ENCODE data around the gene SPSB2.

The SPSB2 gene

DNA sequence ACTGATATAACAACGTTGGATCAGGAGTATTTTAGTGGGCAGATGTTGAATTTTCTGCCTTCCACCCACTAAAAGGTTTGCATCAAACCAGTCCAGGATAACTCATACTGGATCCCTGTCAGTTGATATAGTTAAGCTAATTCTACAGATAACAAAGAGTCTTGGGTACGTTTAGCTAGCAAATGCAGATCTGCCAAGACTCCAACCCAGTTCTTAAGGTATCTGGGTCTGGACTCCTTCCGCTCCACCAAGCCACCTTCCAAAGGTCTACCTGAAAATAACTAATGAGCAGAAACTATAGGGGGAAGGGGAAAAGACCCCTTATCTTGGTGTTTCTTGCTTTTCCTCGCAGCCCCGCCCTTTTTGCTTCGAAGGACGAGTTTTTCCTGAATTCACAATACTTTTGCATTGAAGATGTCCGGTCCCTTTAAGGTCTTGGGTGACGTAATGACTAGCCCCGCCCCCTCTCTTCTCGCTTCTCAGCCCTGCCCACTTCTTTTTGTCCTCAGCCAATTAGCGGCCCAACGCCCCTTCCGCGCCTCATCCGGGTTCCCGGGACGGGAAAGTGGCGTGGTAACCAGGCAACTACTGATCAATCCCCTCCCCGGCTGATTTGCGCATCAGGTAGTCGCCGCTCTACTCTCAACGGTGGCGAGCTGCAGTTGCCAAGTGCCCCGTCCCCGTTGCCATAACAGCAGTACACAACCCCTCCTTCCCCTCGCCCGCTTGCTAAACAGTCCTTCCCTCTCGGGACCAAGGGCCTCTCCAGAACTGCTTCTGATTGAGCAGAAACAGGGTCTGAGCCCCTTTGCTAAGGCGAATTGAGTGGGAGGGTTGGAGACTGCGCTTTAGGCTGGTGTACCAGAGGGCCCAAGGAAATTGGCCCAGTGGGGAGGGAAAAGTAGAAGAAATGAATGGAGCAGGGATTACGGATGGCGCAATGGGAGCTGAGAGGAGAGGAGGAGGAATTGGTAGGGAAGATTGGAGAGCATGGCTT is 31.5 kb upstream of the SPSB2 start, which contains the start of gene LRRC23 (continued):
- TF ChIP-seq, protein P1, sequence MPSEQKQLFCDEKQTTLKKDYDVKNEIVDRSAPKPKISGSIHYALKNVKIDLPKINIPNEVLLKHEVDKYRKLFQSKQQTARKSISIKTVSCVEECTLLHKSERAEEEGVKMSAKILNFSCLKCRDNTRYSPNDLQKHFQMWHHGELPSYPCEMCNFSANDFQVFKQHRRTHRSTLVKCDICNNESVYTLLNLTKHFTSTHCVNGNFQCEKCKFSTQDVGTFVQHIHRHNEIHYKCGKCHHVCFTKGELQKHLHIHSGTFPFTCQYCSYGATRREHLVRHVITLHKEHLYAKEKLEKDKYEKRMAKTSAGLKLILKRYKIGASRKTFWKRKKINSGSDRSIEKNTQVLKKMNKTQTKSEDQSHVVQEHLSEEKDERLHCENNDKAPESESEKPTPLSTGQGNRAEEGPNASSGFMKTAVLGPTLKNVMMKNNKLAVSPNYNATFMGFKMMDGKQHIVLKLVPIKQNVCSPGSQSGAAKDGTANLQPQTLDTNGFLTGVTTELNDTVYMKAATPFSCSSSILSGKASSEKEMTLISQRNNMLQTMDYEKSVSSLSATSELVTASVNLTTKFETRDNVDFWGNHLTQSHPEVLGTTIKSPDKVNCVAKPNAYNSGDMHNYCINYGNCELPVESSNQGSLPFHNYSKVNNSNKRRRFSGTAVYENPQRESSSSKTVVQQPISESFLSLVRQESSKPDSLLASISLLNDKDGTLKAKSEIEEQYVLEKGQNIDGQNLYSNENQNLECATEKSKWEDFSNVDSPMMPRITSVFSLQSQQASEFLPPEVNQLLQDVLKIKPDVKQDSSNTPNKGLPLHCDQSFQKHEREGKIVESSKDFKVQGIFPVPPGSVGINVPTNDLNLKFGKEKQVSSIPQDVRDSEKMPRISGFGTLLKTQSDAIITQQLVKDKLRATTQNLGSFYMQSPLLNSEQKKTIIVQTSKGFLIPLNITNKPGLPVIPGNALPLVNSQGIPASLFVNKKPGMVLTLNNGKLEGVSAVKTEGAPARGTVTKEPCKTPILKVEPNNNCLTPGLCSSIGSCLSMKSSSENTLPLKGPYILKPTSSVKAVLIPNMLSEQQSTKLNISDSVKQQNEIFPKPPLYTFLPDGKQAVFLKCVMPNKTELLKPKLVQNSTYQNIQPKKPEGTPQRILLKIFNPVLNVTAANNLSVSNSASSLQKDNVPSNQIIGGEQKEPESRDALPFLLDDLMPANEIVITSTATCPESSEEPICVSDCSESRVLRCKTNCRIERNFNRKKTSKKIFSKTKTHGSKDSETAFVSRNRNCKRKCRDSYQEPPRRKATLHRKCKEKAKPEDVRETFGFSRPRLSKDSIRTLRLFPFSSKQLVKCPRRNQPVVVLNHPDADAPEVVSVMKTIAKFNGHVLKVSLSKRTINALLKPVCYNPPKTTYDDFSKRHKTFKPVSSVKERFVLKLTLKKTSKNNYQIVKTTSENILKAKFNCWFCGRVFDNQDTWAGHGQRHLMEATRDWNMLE (tag by site-specific recombination; conservative IDR thresholded peaks at IDR 0.05; ENCODE audit: low read depth) = no peak; the same call in 1 of the 2 replicates
- TF ChIP-seq ZNF426 (tag by site-specific recombination; IDR thresholded peaks at IDR 0.05) = no peak
- TF ChIP-seq ZNF549 (tag by site-specific recombination; IDR thresholded peaks at IDR 0.05) = no peak
- TF ChIP-seq, protein P2, sequence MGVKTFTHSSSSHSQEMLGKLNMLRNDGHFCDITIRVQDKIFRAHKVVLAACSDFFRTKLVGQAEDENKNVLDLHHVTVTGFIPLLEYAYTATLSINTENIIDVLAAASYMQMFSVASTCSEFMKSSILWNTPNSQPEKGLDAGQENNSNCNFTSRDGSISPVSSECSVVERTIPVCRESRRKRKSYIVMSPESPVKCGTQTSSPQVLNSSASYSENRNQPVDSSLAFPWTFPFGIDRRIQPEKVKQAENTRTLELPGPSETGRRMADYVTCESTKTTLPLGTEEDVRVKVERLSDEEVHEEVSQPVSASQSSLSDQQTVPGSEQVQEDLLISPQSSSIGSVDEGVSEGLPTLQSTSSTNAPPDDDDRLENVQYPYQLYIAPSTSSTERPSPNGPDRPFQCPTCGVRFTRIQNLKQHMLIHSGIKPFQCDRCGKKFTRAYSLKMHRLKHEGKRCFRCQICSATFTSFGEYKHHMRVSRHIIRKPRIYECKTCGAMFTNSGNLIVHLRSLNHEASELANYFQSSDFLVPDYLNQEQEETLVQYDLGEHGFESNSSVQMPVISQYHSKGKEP (tag by site-specific recombination; IDR thresholded peaks at IDR 0.05) = no peak
- peak; percentile 60; the same call in 1 of the 2 replicates for TF ChIP-seq OSR2 (tag by site-specific recombination; IDR thresholded peaks at IDR 0.05)
- no peak for TF ChIP-seq ZNF677 (tag by site-specific recombination; IDR thresholded peaks at IDR 0.05)
- no peak for TF ChIP-seq ZNF76 (tag by site-specific recombination; IDR thresholded peaks at IDR 0.05; ENCODE audit: borderline replicate concordance, low read depth)
- no peak; the same call in 1 of the 2 replicates for TF ChIP-seq ZNF391 (tag by site-specific recombination; IDR thresholded peaks at IDR 0.05; ENCODE audit: borderline replicate concordance, low read depth)
- no peak for TF ChIP-seq ZNF626 (tag by site-specific recombination; IDR thresholded peaks at IDR 0.05)
- no peak for TF ChIP-seq REPIN1 (tag by site-specific recombination; IDR thresholded peaks at IDR 0.05; ENCODE audit: low read depth)
- no peak for TF ChIP-seq ZNF560 (tag by site-specific recombination; IDR thresholded peaks at IDR 0.05; ENCODE audit: borderline replicate concordance)
- TF ChIP-seq, protein P3, sequence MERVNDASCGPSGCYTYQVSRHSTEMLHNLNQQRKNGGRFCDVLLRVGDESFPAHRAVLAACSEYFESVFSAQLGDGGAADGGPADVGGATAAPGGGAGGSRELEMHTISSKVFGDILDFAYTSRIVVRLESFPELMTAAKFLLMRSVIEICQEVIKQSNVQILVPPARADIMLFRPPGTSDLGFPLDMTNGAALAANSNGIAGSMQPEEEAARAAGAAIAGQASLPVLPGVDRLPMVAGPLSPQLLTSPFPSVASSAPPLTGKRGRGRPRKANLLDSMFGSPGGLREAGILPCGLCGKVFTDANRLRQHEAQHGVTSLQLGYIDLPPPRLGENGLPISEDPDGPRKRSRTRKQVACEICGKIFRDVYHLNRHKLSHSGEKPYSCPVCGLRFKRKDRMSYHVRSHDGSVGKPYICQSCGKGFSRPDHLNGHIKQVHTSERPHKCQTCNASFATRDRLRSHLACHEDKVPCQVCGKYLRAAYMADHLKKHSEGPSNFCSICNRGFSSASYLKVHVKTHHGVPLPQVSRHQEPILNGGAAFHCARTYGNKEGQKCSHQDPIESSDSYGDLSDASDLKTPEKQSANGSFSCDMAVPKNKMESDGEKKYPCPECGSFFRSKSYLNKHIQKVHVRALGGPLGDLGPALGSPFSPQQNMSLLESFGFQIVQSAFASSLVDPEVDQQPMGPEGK (tag by site-specific recombination; IDR thresholded peaks at IDR 0.05) = peak; percentile 54; the same call in 1 of the 2 replicates
- TF ChIP-seq ZBTB17 (tag by site-specific recombination; IDR thresholded peaks at IDR 0.05) = peak; percentile 55; the same call in 1 of the 2 replicates
- no peak for TF ChIP-seq ZNF174 (tag by site-specific recombination; IDR thresholded peaks at IDR 0.05)
- no peak for TF ChIP-seq ZNF169 (tag by site-specific recombination; IDR thresholded peaks at IDR 0.05)

DNA sequence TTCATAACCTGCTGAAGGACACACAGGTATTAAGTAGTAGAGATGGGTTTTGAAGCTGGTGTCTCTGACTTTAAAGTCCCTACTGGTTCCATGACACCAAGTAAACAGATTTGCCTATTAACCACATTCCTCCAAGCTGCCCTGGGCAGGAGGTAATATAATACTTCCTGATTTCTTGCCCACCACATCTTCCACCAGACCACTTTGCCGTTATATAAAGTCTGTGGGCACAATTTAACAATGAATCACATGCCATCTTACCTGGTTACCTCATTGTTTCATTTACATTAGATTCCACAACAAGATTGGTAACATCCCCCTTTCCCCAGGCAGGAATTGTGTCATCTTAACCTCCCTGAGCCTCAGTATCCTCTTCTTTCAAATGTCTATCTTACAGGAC is 30.6 kb upstream of the SPSB2 start:
- Histone ChIP-seq H3K4me3 (ENCODE audit: low read depth, low read length) (no peak overlapping the region), H3K36me3 (ENCODE audit: control insufficient read depth in 2 of 2, insufficient read depth in 1 of 2, low read length in 2 of 2) (no peaks in the 10 kb centered on the region), H3K27ac (ENCODE audit: extremely low read depth, low read depth, low read length) (peak overlapping the region; percentile 57; the same call in 1 of the 2 replicates), H3K9me3 (ENCODE audit: control insufficient read depth, insufficient read depth, low read depth, low read length) (no peaks in the 10 kb centered on the region), H3K4me1 (ENCODE audit: control insufficient read depth, insufficient read depth, low read length) (peaks cover 13% of the 10 kb centered on the region; the same call in 1 of the 2 replicates)
- ChIA-PET CTCF (interaction anchor here (1.2 to 2.3 kb wide), 2 partner anchors 12 to 22 kb away, joined by 8 to 9 read pairs; no protein-coding TSS in a partner anchor), POLR2A (interaction anchor here (0.6 to 2.6 kb wide), 7 partner anchors 10 to 180 kb away, joined by 3 to 10 read pairs (median 7); partner anchors contain the start of genes COPS7A, SPSB2, TPI1 and USP5)
- TF ChIP-seq ZNF366 (tag by site-specific recombination; conservative IDR thresholded peaks at IDR 0.05) (peak; percentile 42; the same call in 1 of the 2 replicates), ZNF629 (tag by site-specific recombination; IDR thresholded peaks at IDR 0.05) (0 out of 2 replicates have a peak, but pooled peaks have one; percentile 11), ZNF248 (tag by site-specific recombination; IDR thresholded peaks at IDR 0.05) (no peak), MYNN (tag by site-specific recombination; IDR thresholded peaks at IDR 0.05; ENCODE audit: borderline replicate concordance) (no peak), ZNF701 (tag by site-specific recombination; IDR thresholded peaks at IDR 0.05) (no peak), YY1 (tag by site-specific recombination; IDR thresholded peaks at IDR 0.05) (no peak), ZNF501 (tag by site-specific recombination; IDR thresholded peaks at IDR 0.05) (no peak), ZNF600 (tag by site-specific recombination; IDR thresholded peaks at IDR 0.05) (peak; percentile 82), ZFP37 (tag by site-specific recombination; IDR thresholded peaks at IDR 0.05) (no peak)
- TF ChIP-seq, protein P4, sequence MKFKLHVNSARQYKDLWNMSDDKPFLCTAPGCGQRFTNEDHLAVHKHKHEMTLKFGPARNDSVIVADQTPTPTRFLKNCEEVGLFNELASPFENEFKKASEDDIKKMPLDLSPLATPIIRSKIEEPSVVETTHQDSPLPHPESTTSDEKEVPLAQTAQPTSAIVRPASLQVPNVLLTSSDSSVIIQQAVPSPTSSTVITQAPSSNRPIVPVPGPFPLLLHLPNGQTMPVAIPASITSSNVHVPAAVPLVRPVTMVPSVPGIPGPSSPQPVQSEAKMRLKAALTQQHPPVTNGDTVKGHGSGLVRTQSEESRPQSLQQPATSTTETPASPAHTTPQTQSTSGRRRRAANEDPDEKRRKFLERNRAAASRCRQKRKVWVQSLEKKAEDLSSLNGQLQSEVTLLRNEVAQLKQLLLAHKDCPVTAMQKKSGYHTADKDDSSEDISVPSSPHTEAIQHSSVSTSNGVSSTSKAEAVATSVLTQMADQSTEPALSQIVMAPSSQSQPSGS (tag by site-specific recombination; IDR thresholded peaks at IDR 0.05; ENCODE audit: low read depth) = peak; percentile 50; the same call in 1 of the 2 replicates
